ENCODE results near the gene SYT8. TPM values are rescaled to one million over a fixed set of nuclear protein-coding genes. Genes with fewer than 3 reads are reported as not detected.
"Not testable (repeated sequence)": the region's sequence is repeated elsewhere in the genome, so short reads cannot be mapped to it uniquely, and the experiment has no call there.

The SYT8 gene
- total RNA-seq, 1 donor from 2014 or later: 1.1 TPM

GRCh38 chr11:1864231-1864630, 29.4 kb downstream of the SYT8 start:
- no peak for DNase-seq (ENCODE audit: low spot score)
- intact Hi-C loops (cut with DNase I): no loop called here
- peak; percentile 17 for ATAC-seq

GRCh38 chr11:1864831-1865665, 30.3 kb downstream of the SYT8 start:
- intact Hi-C loops (cut with DNase I): no loop called here
- no peak for DNase-seq (ENCODE audit: low spot score)
- peak; percentile 14 for ATAC-seq

- ATAC-seq: no peak
Measured at GRCh38 chr11:1866226-1866625, 31.4 kb downstream of the SYT8 start.

GRCh38 chr11:1866776-1867175, 32.0 kb downstream of the SYT8 start:
- no peak for DNase-seq (ENCODE audit: low spot score)
- no peak for ATAC-seq
- intact Hi-C loops (cut with DNase I): no loop called here

More at GRCh38 chr11:1866226-1866625, 31.4 kb downstream of the SYT8 start:
- intact Hi-C loops (cut with DNase I): no loop called here
- no peak for DNase-seq (ENCODE audit: low spot score)

- ATAC-seq (no peak), DNase-seq (ENCODE audit: low spot score) (no peak)
- intact Hi-C loops (cut with DNase I): no loop called here
Measured at GRCh38 chr11:1867381-1867780, 32.6 kb downstream of the SYT8 start.

- ATAC-seq: no peak
Measured at GRCh38 chr11:1868056-1868635, 33.4 kb downstream of the SYT8 start.

GRCh38 chr11:1868636-1869291, 34.0 kb downstream of the SYT8 start:
- intact Hi-C loops (cut with DNase I): no loop called here
- DNase-seq (ENCODE audit: low spot score): no peak
- ATAC-seq: peak; percentile 1

More at GRCh38 chr11:1868056-1868635, 33.4 kb downstream of the SYT8 start:
- no peak for DNase-seq (ENCODE audit: low spot score)
- intact Hi-C loops (cut with DNase I): no loop called here

GRCh38 chr11:1869427-1870325, 34.9 kb downstream of the SYT8 start:
- peak; percentile 58 for ATAC-seq
- DNase-seq (ENCODE audit: low spot score): no peak
- intact Hi-C loops (cut with DNase I): no loop called here

GRCh38 chr11:1870326-1870696, 35.5 kb downstream of the SYT8 start:
- intact Hi-C loops (cut with DNase I): no loop called here
- ATAC-seq: peak; percentile 6
- DNase-seq (ENCODE audit: low spot score): no peak

- ATAC-seq (peak; percentile 56), DNase-seq (ENCODE audit: low spot score) (no peak)
- intact Hi-C loops (cut with DNase I): no loop called here
Measured at GRCh38 chr11:1870721-1871466, 36.1 kb downstream of the SYT8 start.

GRCh38 chr11:1871531-1871930, 36.7 kb downstream of the SYT8 start:
- intact Hi-C loops (cut with DNase I): no loop called here
- no peak for DNase-seq (ENCODE audit: low spot score)
- no peak for ATAC-seq

GRCh38 chr11:1872267-1872985, 37.6 kb downstream of the SYT8 start:
- intact Hi-C loops (cut with DNase I): no loop called here
- DNase-seq (ENCODE audit: low spot score): no peak
- ATAC-seq: no peak

GRCh38 chr11:1873048-1873812, 38.4 kb downstream of the SYT8 start:
- ATAC-seq (peak; percentile 72), DNase-seq (ENCODE audit: low spot score) (no peak)

GRCh38 chr11:1873813-1874150, 39.0 kb downstream of the SYT8 start:
- intact Hi-C loops (cut with DNase I); DNase-seq (ENCODE audit: low spot score): not testable (repeated sequence)

More at GRCh38 chr11:1873048-1873812, 38.4 kb downstream of the SYT8 start:
- intact Hi-C loops (cut with DNase I): no loop called here

GRCh38 chr11:1874441-1875092, 39.8 kb downstream of the SYT8 start:
- intact Hi-C loops (cut with DNase I); ATAC-seq; DNase-seq (ENCODE audit: low spot score): not testable (repeated sequence)

More at GRCh38 chr11:1873813-1874150, 39.0 kb downstream of the SYT8 start:
- not testable (repeated sequence) for ATAC-seq

- intact Hi-C loops (cut with DNase I): no loop called here
- DNase-seq (ENCODE audit: low spot score): peak; percentile 63
- no peak for ATAC-seq
Measured at GRCh38 chr11:1875093-1875850, 40.5 kb downstream of the SYT8 start.

All from sciatic nerve (tissue), 2 donors.